Prostate gland (tissue), 2 donors: ENCODE measurements around the gene LTN1. TPM values are rescaled to one million over a fixed set of nuclear protein-coding genes. Genes with fewer than 3 reads are reported as not detected.
"Not testable (repeated sequence)": the region's sequence is repeated elsewhere in the genome, so short reads cannot be mapped to it uniquely, and the experiment has no call there.

Experiments used
- DNase-seq: peaks from one replicate; pipeline ENCODE4 v3.0.0-alpha.2; 2019; ENCODE audit warnings: low spot score
- H3K27ac ChIP-seq, 2 donors: fragments of 200-600 bp; sonication (generic); 2 replicates each; pipeline ENCODE4 v1.5.1; 2017 to 2019
- H3K27me3 ChIP-seq: fragments of 200-600 bp; sonication (generic); replicated peaks from 2 replicates; pipeline ENCODE4 v1.5.1; 2019; ENCODE audit not compliant: insufficient read depth
- H3K36me3 ChIP-seq, 2 donors: fragments of 200-600 bp; sonication (generic); 1 replicate in 1 of 2; 2 replicates in 1 of 2; pipeline versions ENCODE4 v1.5.1 to v1.8.1; 2017 to 2019
- H3K4me1 ChIP-seq: fragments of 200-600 bp; sonication (generic); replicated peaks from 2 replicates; pipeline ENCODE4 v1.5.1; 2019
- H3K4me3 ChIP-seq, 2 donors: fragments of 200-600 bp; sonication (generic); 2 replicates each; pipeline ENCODE4 v1.5.1; 2017 to 2019
- H3K9me3 ChIP-seq: fragments of 200-600 bp; sonication (generic); 2 replicates; pipeline ENCODE4 v1.5.1; 2017
- POLR2A ChIP-seq: fragments of 450-650 bp; IDR thresholded peaks from one replicate; pipeline ENCODE4 v1.6.1; 2016; ENCODE audit warnings: antibody characterized with exemption, mild to moderate bottlenecking
- POLR2AphosphoS5 ChIP-seq: sonication (generic); formaldehyde crosslinking; IDR thresholded peaks from one replicate; pipeline ENCODE4 v1.6.1; 2017; ENCODE audit warnings: antibody characterized with exemption
- WGBS: methylation state at CpG from one replicate; pipeline ENCODE4 v1.1.5; 2018; 5-methylcytosine and 5-hydroxymethylcytosine counted together
- intact Hi-C: fragments of 100-400 bp; cut with DNase I; formaldehyde crosslinking; loops from one replicate; pipeline ENCODE4 v1.14.2; 2022
- total RNA-seq, 2 donors: library from RNA; depleted of rRNA; stranded (reverse); fragments of >200 nt; gene quantifications; one replicate each; pipeline ENCODE4 v1.1.0, GENCODE V29; 2016
- TF ChIP-seq, protein P1 (sequence below), 4 experiments: fragments of 200-600 bp in 2 of 4; fragments of 450-650 bp in 2 of 4; sonication (generic) in 2 of 4; IDR thresholded peaks; 1 replicate in 3 of 4; 2 replicates in 1 of 4; pipeline ENCODE4 v1.5.1; 2016 to 2019; ENCODE audit warnings: antibody characterized with exemption in 4 of 4, mild to moderate bottlenecking in 2 of 4, moderate library complexity in 2 of 4

LTN1 gene
- total RNA-seq, 2 donors from 2014 or later: 24.6 to 29.5 TPM

DNA sequence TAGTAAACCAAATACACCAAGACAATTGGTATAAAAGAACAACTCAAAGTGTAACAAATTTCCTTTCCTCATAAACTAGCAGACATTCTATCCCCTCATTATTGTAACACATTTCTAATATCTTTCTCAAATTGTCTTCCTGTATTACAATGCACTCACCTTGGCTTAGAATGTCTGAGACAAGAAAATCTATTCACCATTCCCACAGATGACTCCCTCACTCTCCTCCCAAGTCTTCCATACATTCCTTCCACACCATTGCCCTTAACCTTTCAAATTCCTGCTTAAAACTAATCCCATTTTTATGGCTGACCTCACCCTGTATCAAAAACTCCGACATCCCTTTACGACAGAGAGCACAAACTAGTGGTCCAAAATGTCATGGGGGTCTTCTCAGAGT is 56.0 kb downstream of the LTN1 start:
- Histone ChIP-seq H3K27me3 (no peaks in the 10 kb centered on the region), H3K4me3 (no peak overlapping the region), H3K4me1 (no peaks in the 10 kb centered on the region), H3K36me3 (peaks cover 0 to 7% of the 10 kb centered on the region in 2 donors), H3K9me3 (no peaks in the 10 kb centered on the region), H3K27ac (no peak overlapping the region)
- intact Hi-C loops: loop anchor here (10.0 kb wide), 2 partner anchors 422 to 602 kb away; no protein-coding TSS in a partner anchor
- no peak for DNase-seq
- no peak for TF ChIP-seq POLR2AphosphoS5
- TF ChIP-seq POLR2A: no peak
- TF ChIP-seq, protein P1, sequence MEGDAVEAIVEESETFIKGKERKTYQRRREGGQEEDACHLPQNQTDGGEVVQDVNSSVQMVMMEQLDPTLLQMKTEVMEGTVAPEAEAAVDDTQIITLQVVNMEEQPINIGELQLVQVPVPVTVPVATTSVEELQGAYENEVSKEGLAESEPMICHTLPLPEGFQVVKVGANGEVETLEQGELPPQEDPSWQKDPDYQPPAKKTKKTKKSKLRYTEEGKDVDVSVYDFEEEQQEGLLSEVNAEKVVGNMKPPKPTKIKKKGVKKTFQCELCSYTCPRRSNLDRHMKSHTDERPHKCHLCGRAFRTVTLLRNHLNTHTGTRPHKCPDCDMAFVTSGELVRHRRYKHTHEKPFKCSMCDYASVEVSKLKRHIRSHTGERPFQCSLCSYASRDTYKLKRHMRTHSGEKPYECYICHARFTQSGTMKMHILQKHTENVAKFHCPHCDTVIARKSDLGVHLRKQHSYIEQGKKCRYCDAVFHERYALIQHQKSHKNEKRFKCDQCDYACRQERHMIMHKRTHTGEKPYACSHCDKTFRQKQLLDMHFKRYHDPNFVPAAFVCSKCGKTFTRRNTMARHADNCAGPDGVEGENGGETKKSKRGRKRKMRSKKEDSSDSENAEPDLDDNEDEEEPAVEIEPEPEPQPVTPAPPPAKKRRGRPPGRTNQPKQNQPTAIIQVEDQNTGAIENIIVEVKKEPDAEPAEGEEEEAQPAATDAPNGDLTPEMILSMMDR (IDR thresholded peaks at IDR 0.05): no peak
- 95% methylated on average over 2 of the region's 2 CpGs for WGBS

DNA sequence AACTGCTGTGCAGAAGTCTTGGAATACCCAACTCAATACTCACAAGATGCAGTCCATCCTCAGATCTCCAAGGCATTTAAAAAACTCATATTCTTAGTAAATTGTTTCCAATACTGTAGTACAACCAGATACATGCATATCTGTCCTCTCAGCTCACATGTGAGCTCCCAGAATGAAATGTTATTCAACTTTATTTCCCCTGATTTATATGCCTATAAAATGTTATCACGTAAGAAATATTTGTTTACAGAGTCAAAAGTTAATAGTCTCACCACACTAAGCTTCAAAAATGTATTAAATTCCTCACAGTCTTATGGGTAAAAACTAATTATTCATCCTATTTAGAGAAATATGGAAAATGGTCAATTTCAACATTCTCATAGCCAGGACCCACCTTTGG is 56.6 kb downstream of the LTN1 start:
- H3K4me1 ChIP-seq: no peaks in the 10 kb centered on the region
- H3K4me3 ChIP-seq: no peak overlapping the region
- intact Hi-C loops: loop anchor here (10.0 kb wide), 2 partner anchors 421 to 601 kb away; no protein-coding TSS in a partner anchor
- DNase-seq: no peak
- H3K27ac ChIP-seq: no peak overlapping the region
- no peaks in the 10 kb centered on the region for H3K9me3 ChIP-seq
- TF ChIP-seq POLR2AphosphoS5 (peak; percentile 13), POLR2A (no peak)
- TF ChIP-seq, protein P1 (IDR thresholded peaks at IDR 0.05): no peak
- no peaks in the 10 kb centered on the region for H3K27me3 ChIP-seq
- 11% methylated on average over 1 of the region's 1 CpG for WGBS
- H3K36me3 ChIP-seq: peaks cover 0 to 7% of the 10 kb centered on the region in 2 donors

DNA sequence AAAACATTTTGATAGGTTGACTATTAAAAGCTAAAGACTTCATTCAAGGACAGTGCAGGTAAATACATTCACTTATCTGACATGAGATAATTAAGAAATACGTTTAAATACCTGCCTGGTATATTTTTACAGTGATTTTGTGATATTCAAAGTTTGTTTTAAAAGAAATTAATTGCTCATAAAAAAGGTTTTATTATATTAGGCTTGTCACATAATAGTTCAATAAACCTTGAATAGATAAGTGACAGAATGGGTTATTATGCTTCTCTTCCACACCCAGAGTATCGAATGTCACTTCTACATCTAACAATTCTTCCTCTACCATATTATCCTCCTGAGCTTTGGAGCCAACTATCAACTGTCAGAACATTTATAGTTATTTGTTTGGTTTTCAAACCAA is 60.0 kb downstream of the LTN1 start:
- Histone ChIP-seq H3K4me3 (no peak overlapping the region), H3K27ac (no peak overlapping the region), H3K27me3 (no peaks in the 10 kb centered on the region), H3K4me1 (no peaks in the 10 kb centered on the region), H3K9me3 (no peaks in the 10 kb centered on the region), H3K36me3 (peaks cover 0 to 7% of the 10 kb centered on the region in 2 donors)
- intact Hi-C loops: loop anchor here (10.0 kb wide), 2 partner anchors 418 to 598 kb away; no protein-coding TSS in a partner anchor
- TF ChIP-seq POLR2AphosphoS5 (no peak), POLR2A (no peak)
- TF ChIP-seq, protein P1 (IDR thresholded peaks at IDR 0.05): no peak
- 30% methylated on average over 2 of the region's 2 CpGs for WGBS
- no peak for DNase-seq

DNA sequence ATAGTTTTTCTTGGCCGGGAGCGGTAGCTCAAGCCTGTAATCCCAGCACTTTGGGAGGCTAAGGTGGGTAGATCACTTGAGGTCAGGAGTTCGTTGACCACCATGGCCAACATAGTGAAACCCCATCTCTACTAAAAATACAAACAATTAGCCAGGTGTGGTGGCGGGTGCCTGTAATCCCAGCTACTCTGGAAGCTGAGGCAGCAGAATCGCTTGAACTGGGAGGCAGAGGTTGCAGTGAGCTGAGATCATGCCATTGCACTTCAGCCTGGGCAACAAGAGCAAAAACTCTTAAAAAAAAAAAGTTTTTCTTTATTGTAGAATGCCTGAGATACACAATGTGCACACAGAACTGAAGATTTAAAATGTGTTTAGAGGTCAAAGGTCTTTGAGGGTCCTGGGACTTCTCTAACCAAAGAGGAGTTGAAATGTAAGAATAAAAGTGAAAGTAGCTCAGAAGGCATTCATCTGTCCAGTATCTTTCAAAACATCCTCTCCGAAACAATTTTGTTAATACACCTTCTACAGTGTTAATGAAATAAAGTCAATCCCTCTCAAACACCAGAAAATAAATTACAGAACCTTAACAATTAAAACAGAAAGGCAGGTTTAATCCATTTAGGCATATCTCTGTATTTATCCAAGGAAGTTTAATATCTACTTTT is 60.8 kb downstream of the LTN1 start:
- not testable (repeated sequence) for H3K36me3 ChIP-seq, H3K9me3 ChIP-seq, H3K27ac ChIP-seq, H3K27me3 ChIP-seq, H3K4me3 ChIP-seq, DNase-seq, H3K4me1 ChIP-seq
- intact Hi-C loops: loop anchor here (10.0 kb wide), 2 partner anchors 417 to 597 kb away; no protein-coding TSS in a partner anchor
- 93% methylated on average over 6 of the region's 6 CpGs for WGBS

GRCh38 chr21:28928578-28929420 is 63.9 kb downstream of the LTN1 start:
- H3K4me3 ChIP-seq: no peak overlapping the region
- no peaks in the 10 kb centered on the region for H3K4me1 ChIP-seq
- no peak for DNase-seq
- 33% methylated on average over 3 of the region's 3 CpGs for WGBS
- no peaks in the 10 kb centered on the region for H3K36me3 ChIP-seq
- H3K27ac ChIP-seq: no peak overlapping the region
- H3K9me3 ChIP-seq: no peaks in the 10 kb centered on the region
- TF ChIP-seq POLR2A (no peak), POLR2AphosphoS5 (no peak)
- TF ChIP-seq, protein P1 (IDR thresholded peaks at IDR 0.05): no peak
- intact Hi-C loops: no loop called here
- no peaks in the 10 kb centered on the region for H3K27me3 ChIP-seq
